H1 (cell line): ENCODE measurements around the gene ZNF501.

Experiments
- CBX8 ChIP-seq: fragments of 300-800, 300-1000 bp; sonication (generic); IDR thresholded peaks from 2 replicates; pipeline ENCODE4 v1.7.1; 2016; ENCODE audit warnings: low read depth, low read length, borderline replicate concordance
- CHD2 ChIP-seq: IDR thresholded peaks from 2 replicates; pipeline ENCODE4 v1.6.1; 2012; ENCODE audit warnings: low read length, improper control_type of control experiment
- EP300 ChIP-seq, 2 experiments: IDR thresholded peaks; 1 replicate in 1 of 2; 2 replicates in 1 of 2; pipeline ENCODE4 v1.6.1; 2011 to 2012; ENCODE audit warnings: low read depth in 2 of 2, low read length in 2 of 2, mild to moderate bottlenecking in 2 of 2, borderline replicate concordance in 1 of 2, inconsistent platforms in 1 of 2, moderate library complexity in 1 of 2
- EZH2 ChIP-seq: fragments of 200-600 bp; sonication (generic); IDR thresholded peaks from 2 replicates; pipeline ENCODE4 v1.7.1; 2012; ENCODE audit warnings: low read depth, mild to moderate bottlenecking, moderate library complexity, low read length, inconsistent platforms; ENCODE audit not compliant: severe bottlenecking
- POLR2AphosphoS5 ChIP-seq: IDR thresholded peaks from 2 replicates; pipeline ENCODE4 v1.6.1; 2011; ENCODE audit warnings: low read depth, low read length
- SIN3A ChIP-seq, 2 experiments: IDR thresholded peaks in 1 of 2; conservative IDR thresholded peaks in 1 of 2; 2 replicates each; pipeline ENCODE4 v1.6.1; 2011 to 2012; ENCODE audit warnings: low read length in 2 of 2, improper control_type of control experiment in 1 of 2, low read depth in 1 of 2, mild to moderate bottlenecking in 1 of 2
- TAF1 ChIP-seq: IDR thresholded peaks from 2 replicates; pipeline ENCODE4 v1.6.1; 2011; ENCODE audit warnings: mild to moderate bottlenecking, low read depth, low read length
- TF ChIP-seq, protein P1 (sequence below), 3 experiments: IDR thresholded peaks; 1 replicate in 2 of 3; 2 replicates in 1 of 3; pipeline versions ENCODE4 v1.5.1 to v1.6.1; 2011; ENCODE audit warnings: low read length in 3 of 3, mild to moderate bottlenecking in 3 of 3, inconsistent platforms in 2 of 3, low read depth in 1 of 3, moderate library complexity in 1 of 3; ENCODE audit not compliant: insufficient read depth in 1 of 3; ENCODE audit errors: control extremely low read depth in 1 of 3

DNA sequence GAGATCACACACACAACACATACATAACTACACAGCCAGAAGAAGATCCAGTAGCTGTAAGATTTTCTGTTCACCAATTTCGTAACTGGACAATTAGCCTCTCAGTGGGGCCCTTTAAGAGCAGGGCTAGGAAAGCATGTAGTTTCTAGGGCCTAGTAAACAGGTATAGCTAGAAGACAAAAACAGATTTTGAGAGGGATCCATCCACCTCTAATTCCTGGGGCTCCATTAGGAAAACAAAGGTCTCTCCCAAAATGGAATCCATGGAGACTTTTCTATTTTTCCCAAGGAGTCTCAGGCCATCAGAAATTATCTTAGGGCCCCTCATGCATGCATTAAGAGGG is 42.6 kb downstream of the ZNF501 start:
- TF ChIP-seq POLR2AphosphoS5: no peak
- no peak for TF ChIP-seq SIN3A (conservative IDR thresholded peaks at IDR 0.05 in 1 of 2, IDR thresholded peaks at IDR 0.05 in 1 of 2; ENCODE audit: low read depth in 1 of 2, low read length in 2 of 2)
- TF ChIP-seq CBX8: no peak
- TF ChIP-seq, protein P1, sequence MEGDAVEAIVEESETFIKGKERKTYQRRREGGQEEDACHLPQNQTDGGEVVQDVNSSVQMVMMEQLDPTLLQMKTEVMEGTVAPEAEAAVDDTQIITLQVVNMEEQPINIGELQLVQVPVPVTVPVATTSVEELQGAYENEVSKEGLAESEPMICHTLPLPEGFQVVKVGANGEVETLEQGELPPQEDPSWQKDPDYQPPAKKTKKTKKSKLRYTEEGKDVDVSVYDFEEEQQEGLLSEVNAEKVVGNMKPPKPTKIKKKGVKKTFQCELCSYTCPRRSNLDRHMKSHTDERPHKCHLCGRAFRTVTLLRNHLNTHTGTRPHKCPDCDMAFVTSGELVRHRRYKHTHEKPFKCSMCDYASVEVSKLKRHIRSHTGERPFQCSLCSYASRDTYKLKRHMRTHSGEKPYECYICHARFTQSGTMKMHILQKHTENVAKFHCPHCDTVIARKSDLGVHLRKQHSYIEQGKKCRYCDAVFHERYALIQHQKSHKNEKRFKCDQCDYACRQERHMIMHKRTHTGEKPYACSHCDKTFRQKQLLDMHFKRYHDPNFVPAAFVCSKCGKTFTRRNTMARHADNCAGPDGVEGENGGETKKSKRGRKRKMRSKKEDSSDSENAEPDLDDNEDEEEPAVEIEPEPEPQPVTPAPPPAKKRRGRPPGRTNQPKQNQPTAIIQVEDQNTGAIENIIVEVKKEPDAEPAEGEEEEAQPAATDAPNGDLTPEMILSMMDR (IDR thresholded peaks at IDR 0.05; ENCODE audit: control extremely low read depth in 1 of 3, insufficient read depth in 1 of 3, low read depth in 1 of 3, low read length in 3 of 3): no peak
- TF ChIP-seq EZH2: no peak
- no peak for TF ChIP-seq TAF1
- TF ChIP-seq EP300 (IDR thresholded peaks at IDR 0.05; ENCODE audit: borderline replicate concordance in 1 of 2, low read depth in 2 of 2, low read length in 2 of 2): no peak
- no peak for TF ChIP-seq CHD2
